ENCODE measurements around the gene RNF224.

The RNF224 gene

GRCh38 chr9:137275588-137276472, 48.5 kb downstream of the RNF224 start:
- no peak for DNase-seq

- no peak for DNase-seq
Measured at GRCh38 chr9:137276473-137277328, 49.4 kb downstream of the RNF224 start.

- DNase-seq: no peak
Measured at GRCh38 chr9:137277329-137278041, 50.2 kb downstream of the RNF224 start, which contains the start of gene TOR4A. Gene TOR4A (plus strand): TSS chr9:137277726. CDS start chr9:137278690, 964 bp downstream.

- DNase-seq: no peak
Measured at GRCh38 chr9:137278061-137278701, 50.9 kb downstream of the RNF224 start.

All from NCI-H1436 (cell line).